VCaP (cell line): ENCODE measurements around the gene NPIPB2.
A peak's percentile ranks its signal among the peaks of the same experiment; 100 is the strongest.
"Not testable (repeated sequence)": the region's sequence is repeated elsewhere in the genome, so short reads cannot be mapped to it uniquely, and the experiment has no call there.

Source experiments
- H3K27ac ChIP-seq: fragments of 450-650 bp; 2 replicates; pipeline ENCODE4 v1.5.1; 2017
- TF ChIP-seq, protein P1 (sequence below): fragments of 450-650 bp; conservative IDR thresholded peaks from 2 replicates; pipeline ENCODE4 v1.5.1; 2017; ENCODE audit warnings: mild to moderate bottlenecking, moderate library complexity

The NPIPB2 gene

DNA sequence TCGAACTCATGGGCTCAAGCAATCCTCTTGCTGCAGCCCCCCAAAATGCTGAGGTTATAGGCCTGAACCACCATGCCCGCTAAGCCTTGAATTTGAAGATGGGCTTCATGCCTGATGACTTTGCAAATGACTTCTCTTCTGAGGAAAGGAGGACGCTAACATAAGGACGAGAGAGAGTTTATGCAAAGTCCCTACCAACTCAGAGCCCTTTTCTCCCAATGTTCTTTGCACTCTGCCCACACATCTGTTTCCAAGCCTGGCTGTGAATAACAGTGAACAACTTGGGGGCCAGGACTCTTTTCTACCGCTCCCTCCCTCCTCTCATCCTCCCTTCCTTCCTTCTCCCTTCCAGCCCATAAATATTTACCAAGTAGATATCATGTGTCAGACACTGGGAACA, 8.5 kb upstream of the NPIPB2 start:
- H3K27ac ChIP-seq, result no peak overlapping the region
- TF ChIP-seq, protein P1, sequence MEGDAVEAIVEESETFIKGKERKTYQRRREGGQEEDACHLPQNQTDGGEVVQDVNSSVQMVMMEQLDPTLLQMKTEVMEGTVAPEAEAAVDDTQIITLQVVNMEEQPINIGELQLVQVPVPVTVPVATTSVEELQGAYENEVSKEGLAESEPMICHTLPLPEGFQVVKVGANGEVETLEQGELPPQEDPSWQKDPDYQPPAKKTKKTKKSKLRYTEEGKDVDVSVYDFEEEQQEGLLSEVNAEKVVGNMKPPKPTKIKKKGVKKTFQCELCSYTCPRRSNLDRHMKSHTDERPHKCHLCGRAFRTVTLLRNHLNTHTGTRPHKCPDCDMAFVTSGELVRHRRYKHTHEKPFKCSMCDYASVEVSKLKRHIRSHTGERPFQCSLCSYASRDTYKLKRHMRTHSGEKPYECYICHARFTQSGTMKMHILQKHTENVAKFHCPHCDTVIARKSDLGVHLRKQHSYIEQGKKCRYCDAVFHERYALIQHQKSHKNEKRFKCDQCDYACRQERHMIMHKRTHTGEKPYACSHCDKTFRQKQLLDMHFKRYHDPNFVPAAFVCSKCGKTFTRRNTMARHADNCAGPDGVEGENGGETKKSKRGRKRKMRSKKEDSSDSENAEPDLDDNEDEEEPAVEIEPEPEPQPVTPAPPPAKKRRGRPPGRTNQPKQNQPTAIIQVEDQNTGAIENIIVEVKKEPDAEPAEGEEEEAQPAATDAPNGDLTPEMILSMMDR, result no peak

DNA sequence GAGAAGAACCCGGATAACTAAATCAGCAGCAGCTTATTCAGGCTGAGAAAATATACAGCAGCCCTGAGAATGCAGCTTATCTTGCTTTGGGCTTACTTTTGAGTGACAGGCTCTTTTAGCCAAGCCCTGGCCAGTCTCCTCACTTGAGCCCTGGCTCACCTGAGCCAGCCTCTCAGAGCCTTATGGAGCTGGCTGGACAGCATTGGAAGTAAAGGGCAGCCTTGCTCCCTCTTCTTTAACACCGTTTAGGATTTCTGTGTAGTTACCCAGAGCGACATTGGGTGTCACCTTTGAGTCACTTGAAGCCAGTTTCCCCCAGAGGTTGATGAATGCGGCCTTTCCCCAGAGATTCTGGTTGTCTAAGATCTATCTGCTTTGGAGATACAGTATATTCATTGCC, 7.7 kb upstream of the NPIPB2 start:
- H3K27ac ChIP-seq, result no peak overlapping the region
- TF ChIP-seq, protein P1, result peak; percentile 65

DNA sequence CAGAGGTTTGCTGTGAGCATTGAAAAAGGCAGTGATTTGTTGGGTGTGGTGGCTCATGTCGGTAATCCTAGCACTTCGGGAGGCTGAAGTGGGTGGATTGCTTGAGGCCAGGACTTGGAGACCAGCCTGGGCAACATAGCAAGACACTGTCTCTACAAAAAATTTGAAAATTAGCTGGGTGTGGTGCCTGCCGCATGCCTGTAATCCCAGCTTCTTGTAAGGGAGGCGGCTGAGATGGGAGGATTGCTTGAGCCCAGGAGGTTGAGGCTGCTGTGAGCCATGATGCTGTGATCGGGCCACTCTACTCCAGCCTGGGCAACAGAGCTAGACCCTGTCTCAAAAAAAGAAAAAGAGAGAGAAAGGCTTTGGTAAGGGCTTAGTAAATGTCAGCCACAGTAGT, 7.0 kb upstream of the NPIPB2 start:
- TF ChIP-seq, protein P1, result no peak
- H3K27ac ChIP-seq, result no peak overlapping the region

DNA sequence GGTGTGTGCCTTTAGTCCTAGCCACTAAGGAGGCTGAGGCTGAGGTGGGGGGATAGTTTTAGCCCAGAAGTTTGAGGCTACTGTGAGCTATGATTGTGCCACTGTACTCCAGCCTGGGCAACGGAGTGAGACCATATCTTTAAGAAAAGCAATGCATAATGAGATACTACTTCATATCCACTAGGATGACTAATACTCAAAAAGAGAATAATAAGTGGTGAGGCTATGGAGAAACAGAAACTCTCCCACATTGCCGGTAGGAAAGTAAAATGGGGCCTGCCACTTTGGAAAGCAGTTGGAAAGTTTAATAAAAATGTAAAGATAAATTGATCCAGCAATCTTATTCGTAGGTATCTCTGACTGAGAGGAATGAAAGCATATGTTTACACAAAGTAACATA, 4.6 kb upstream of the NPIPB2 start:
- TF ChIP-seq, protein P1, result no peak
- no peak overlapping the region for H3K27ac ChIP-seq

DNA sequence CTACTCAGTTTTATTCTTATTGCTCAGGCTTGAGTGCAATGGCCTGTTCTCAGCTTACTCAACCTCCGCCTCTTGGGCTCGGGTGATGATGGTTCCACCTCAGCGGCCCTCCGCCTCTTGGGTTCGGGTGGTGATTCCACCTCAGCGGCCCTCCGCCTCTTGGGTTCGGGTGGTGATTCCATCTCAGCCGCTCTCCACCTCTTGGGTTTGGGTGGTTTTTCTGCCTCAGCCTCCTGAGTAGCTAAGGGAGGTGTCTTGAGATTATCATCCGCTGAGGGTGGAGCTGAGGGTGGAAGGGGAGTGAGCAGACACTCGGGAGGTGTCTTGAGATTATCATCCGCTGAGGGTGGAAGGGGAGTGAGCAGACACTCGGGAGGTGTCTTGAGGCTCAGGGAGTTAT, 14.5 kb downstream of the NPIPB2 start:
- not testable (repeated sequence) for H3K27ac ChIP-seq

DNA sequence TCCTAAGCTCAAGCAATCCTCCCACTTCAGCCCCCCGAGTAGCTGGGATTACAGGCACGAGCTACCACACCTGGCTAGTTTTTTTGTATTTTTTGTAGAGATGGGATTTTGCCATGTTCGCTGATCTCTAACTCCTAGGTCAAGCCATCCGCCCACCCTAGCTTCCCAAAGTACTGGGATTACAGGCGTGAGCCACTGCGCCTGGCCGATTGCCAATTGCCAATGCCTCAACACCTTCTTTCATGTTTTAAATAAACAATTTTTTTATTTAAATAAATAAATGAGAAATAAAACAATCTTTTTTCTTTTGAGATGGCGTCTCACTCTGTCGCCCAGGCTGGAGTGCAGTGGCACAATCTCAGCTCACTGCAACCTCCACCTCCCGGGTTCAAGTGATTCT, 17.8 kb downstream of the NPIPB2 start:
- not testable (repeated sequence) for H3K27ac ChIP-seq

DNA sequence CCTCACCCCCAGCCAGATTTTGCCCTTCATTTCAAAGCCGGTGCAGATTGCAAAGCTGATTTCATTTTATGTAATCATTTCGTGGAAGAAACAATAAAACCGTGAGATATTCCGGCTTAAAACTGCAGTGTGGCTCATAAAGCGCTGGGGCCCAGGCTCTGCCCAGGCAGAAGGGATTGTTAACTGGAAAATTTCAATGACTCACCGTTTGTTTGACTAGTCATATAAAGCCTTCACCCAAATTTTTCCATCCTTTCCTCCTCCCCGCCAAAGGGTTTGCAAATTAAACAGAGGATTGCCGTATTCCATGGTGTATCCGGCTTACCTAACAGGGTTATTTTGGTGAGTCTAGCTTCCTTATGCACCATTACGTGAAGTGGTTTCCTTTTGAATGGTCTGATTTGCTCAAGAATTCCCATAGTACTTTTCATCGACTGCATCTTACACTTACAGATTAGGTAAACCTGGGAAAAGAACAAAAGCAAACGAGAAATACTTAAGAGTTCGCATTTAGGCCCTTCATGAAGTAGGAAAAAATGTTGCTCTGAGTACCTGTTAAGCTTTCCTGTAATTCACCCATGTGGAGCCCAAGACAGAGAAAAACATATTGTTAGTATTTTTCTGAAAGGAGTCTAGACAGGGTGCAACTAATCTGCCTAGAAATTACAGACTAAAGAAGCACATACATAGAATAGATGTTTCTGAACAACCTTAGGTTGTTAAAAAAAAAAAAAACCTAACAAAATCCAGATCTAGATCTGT, 25.1 kb downstream of the NPIPB2 start:
- H3K27ac ChIP-seq, result peak overlapping the region; percentile 93
- TF ChIP-seq, protein P1, result no peak

DNA sequence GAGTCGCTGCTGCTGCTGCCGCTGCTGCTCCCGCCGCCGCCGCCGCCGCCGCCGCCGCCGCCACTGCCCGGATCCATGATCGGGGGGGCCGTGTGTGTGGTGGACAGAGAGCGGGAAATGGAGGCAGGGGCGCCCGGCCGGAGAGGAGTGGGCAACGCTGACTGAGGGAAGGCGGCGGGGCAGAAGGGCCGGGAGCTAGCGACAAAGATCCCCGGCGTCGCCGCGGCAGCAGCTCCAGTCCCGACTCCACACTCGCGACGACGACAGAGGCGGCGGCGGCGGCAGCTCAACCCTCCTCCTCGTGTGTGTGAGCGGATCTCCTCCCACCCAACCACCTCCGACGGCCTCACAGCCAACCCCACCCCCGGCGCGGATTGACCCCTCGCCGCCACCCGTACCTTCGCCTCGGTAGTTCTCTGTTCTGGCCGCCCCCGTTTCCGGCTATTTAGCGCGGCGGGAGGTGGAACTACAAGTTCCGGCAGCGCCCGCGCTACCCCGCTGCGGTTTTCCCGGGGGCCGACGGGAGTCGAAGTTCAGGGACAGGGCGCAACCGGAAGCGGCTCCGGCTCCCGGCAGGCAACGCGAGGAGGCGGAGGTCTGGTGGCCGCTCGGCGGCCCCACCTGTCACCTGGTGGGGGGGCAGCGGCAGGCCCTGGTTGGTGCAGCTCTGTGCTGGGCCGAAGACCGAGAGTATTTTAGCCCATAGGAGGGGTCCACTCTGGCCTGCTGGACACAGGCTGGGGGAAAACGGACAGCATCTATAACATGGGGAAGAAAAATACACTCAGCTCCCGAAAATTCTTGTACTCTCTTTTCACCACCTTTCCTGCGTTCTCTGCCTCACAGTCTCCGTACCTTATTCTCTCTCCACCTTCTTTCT, 26.0 kb downstream of the NPIPB2 start, which contains the start of gene GSPT1:
GSPT1 (minus strand) TSS at position 313 of the 880 bp plus-strand sequence; CDS start at position 77, 236 bp downstream.
- TF ChIP-seq, protein P1, result no peak
- H3K27ac ChIP-seq, result peak within 1 kb of the TSS; percentile 93
